Thyroid gland (tissue), 4 donors: ENCODE measurements around the gene SCN4B. TPM values are rescaled to one million over a fixed set of nuclear protein-coding genes. Genes with fewer than 3 reads are reported as not detected.

Experiments used
- DNase-seq, 2 donors: peaks; one replicate each; pipeline ENCODE4 v3.0.0-alpha.2; 2019
- H3K27ac ChIP-seq, 3 donors: fragments of 200-600 bp; sonication (generic); 1 replicate in 2 of 3; 2 replicates in 1 of 3; pipeline ENCODE4 v1.5.1; 2016 to 2019; ENCODE audit warnings: mild to moderate bottlenecking in 1 of 3, moderate library complexity in 1 of 3
- H3K27me3 ChIP-seq: fragments of 200-600 bp; sonication (generic); one replicate; pipeline ENCODE4 v1.5.1; 2019
- H3K36me3 ChIP-seq, 2 donors: fragments of 200-600 bp; sonication (generic); one replicate each; pipeline ENCODE4 v1.5.1; 2016 to 2019
- H3K4me1 ChIP-seq, 2 donors: fragments of 200-600 bp; sonication (generic); one replicate each; pipeline ENCODE4 v1.5.1; 2017 to 2019
- H3K4me3 ChIP-seq, 3 donors: fragments of 200-600 bp; sonication (generic); replicated peaks in 1 of 3; 1 replicate in 2 of 3; 2 replicates in 1 of 3; pipeline ENCODE4 v1.5.1; 2016; ENCODE audit warnings: mild to moderate bottlenecking in 1 of 3
- H3K9me3 ChIP-seq: fragments of 200-600 bp; sonication (generic); one replicate; pipeline ENCODE4 v1.5.1; 2017
- CTCF ChIP-seq, 6 experiments: fragments of 200-600 bp in 3 of 6; fragments of 450-650 bp in 3 of 6; sonication (generic) in 3 of 6; IDR thresholded peaks; one replicate each; pipeline ENCODE4 v1.5.1; 2016 to 2019; ENCODE audit warnings: antibody characterized with exemption in 6 of 6, mild to moderate bottlenecking in 2 of 6, inconsistent platforms in 1 of 6, moderate library complexity in 1 of 6
- POLR2A ChIP-seq, 2 donors: fragments of 450-650 bp; IDR thresholded peaks; one replicate each; pipeline ENCODE4 v1.6.1; 2017; ENCODE audit warnings: antibody characterized with exemption in 2 of 2, mild to moderate bottlenecking in 2 of 2, moderate library complexity in 1 of 2
- WGBS, 2 donors: methylation state at CpG; one replicate each; pipeline ENCODE4 v1.1.5; 2017; 5-methylcytosine and 5-hydroxymethylcytosine counted together
- intact Hi-C: fragments of 100-400 bp; cut with DNase I; formaldehyde crosslinking; loops from one replicate; pipeline ENCODE4 v1.15.1; 2023
- total RNA-seq, 4 donors: library from RNA; depleted of rRNA; stranded (reverse); fragments of >200 nt; gene quantifications; one replicate each; pipeline ENCODE4 v1.2.3, GENCODE V29; 2016

Gene SCN4B
- total RNA-seq, 4 donors from 2014 or later = 5.5 to 15.7 (median 10.5) TPM

- no peak for TF ChIP-seq POLR2A (IDR thresholded peaks at IDR 0.05)
- TF ChIP-seq CTCF (IDR thresholded peaks at IDR 0.05) = no peak
- WGBS, 2 donors = 73 to 80% methylated on average over 3 of the region's 3 CpGs
- H3K4me1 ChIP-seq = peaks cover 4 to 27% of the 10 kb centered on the region in 2 donors
- H3K27ac ChIP-seq = no peak overlapping the region
- no peaks in the 10 kb centered on the region for H3K36me3 ChIP-seq
- intact Hi-C loops = no loop called here
- H3K9me3 ChIP-seq = no peaks in the 10 kb centered on the region
- DNase-seq = no peak
- no peak overlapping the region for H3K4me3 ChIP-seq
- H3K27me3 ChIP-seq = no peaks in the 10 kb centered on the region
These were observed 51.9 kb downstream of the SCN4B start for GRCh38 chr11:118100691-118101232.

- H3K36me3 ChIP-seq = no peaks in the 10 kb centered on the region
- peaks cover 4 to 35% of the 10 kb centered on the region in 2 donors for H3K4me1 ChIP-seq
- 74 to 75% methylated on average over 7 to 10 of the region's 10 CpGs for WGBS, 2 donors
- H3K4me3 ChIP-seq = no peak overlapping the region
- H3K27ac ChIP-seq = no peak overlapping the region
- no peaks in the 10 kb centered on the region for H3K9me3 ChIP-seq
- peak; percentile 24 to 57 for DNase-seq
- intact Hi-C loops = no loop called here
- TF ChIP-seq CTCF (IDR thresholded peaks at IDR 0.05) = no peak
- no peak for TF ChIP-seq POLR2A (IDR thresholded peaks at IDR 0.05)
- H3K27me3 ChIP-seq = no peaks in the 10 kb centered on the region
These were observed 52.6 kb downstream of the SCN4B start for GRCh38 chr11:118099838-118100556.

- no peaks in the 10 kb centered on the region for H3K27me3 ChIP-seq
- no peak overlapping the region for H3K27ac ChIP-seq
- TF ChIP-seq POLR2A (IDR thresholded peaks at IDR 0.05) (no peak), CTCF (IDR thresholded peaks at IDR 0.05) (no peak)
- intact Hi-C loops = no loop called here
- WGBS, 2 donors = 58 to 71% methylated on average over 8 to 11 of the region's 11 CpGs
- DNase-seq = peak; percentile 13 to 27
- no peaks in the 10 kb centered on the region for H3K9me3 ChIP-seq
- H3K4me1 ChIP-seq = peaks cover 4 to 35% of the 10 kb centered on the region in 2 donors
- H3K36me3 ChIP-seq = no peaks in the 10 kb centered on the region
- no peak overlapping the region for H3K4me3 ChIP-seq
These were observed 53.4 kb downstream of the SCN4B start for GRCh38 chr11:118098996-118099837.

GRCh38 chr11:118095967-118096367 is 56.7 kb downstream of the SCN4B start:
- TF ChIP-seq CTCF (IDR thresholded peaks at IDR 0.05) (no peak), POLR2A (IDR thresholded peaks at IDR 0.05) (no peak)
- intact Hi-C loops = no loop called here
- Histone ChIP-seq H3K27me3 (no peaks in the 10 kb centered on the region), H3K27ac (peak overlapping the region in 1 of 3 donors; percentile 10), H3K9me3 (no peaks in the 10 kb centered on the region), H3K36me3 (no peaks in the 10 kb centered on the region), H3K4me1 (peaks cover 4 to 26% of the 10 kb centered on the region in 2 donors), H3K4me3 (no peak overlapping the region)
- WGBS, 2 donors = 50% methylated on average over 1 of the region's 1 CpG
- no peak for DNase-seq
